Activated CD4-positive, alpha-beta T cell treated with anti-CD3 and anti-CD28 coated beads, Interleukin-2, amount 10 ng/mL, durations not matched to agents 7 days and 5 days (primary cell): ENCODE data around the gene YIPF1. TPM values are rescaled to one million over a fixed set of nuclear protein-coding genes. Genes with fewer than 3 reads are reported as not detected.

ENCODE experiments used
- CTCF ChIA-PET: fragments of 350-600 bp; sonication (Branson Sonifier 250); formaldehyde crosslinking; loops from one replicate; lab custom pipeline; 2021; ENCODE audit warnings: antibody characterized with exemption; lab: Charles Lee
- POLR2A ChIA-PET: fragments of 350-600 bp; sonication (Branson Sonifier 250); formaldehyde crosslinking; loops from one replicate; lab custom pipeline; 2021; ENCODE audit warnings: antibody characterized with exemption; lab: Charles Lee
- DNase-seq: peaks from one replicate; pipeline ENCODE4 v3.0.0-alpha.2; 2020
- H3K27ac Mint-ChIP-seq: one replicate; pipeline ENCODE4 v1.8.0; 2021; ENCODE audit warnings: mild to moderate bottlenecking, moderate library complexity, mixed read lengths
- H3K27me3 Mint-ChIP-seq: one replicate; pipeline ENCODE4 v1.8.0; 2021; ENCODE audit warnings: mixed read lengths
- H3K36me3 Mint-ChIP-seq: one replicate; pipeline ENCODE4 v1.8.0; 2021; ENCODE audit warnings: low read depth, mixed read lengths
- H3K4me1 Mint-ChIP-seq: one replicate; pipeline ENCODE4 v1.8.0; 2021; ENCODE audit warnings: mixed read lengths
- H3K4me3 Mint-ChIP-seq: one replicate; pipeline ENCODE4 v1.8.0; 2021; ENCODE audit warnings: mild to moderate bottlenecking, moderate library complexity, mixed read lengths
- H3K9me3 Mint-ChIP-seq: one replicate; pipeline ENCODE4 v1.8.0; 2021; ENCODE audit warnings: mixed read lengths
- total RNA-seq, 2 experiments: library from RNA; stranded (reverse); gene quantifications; one replicate each; pipeline ENCODE4 v1.2.3, GENCODE V29; 2021

The YIPF1 gene
- total RNA-seq, 2 experiments from 2014 or later: 16.3 to 20.6 TPM

- Mint-ChIP-seq H3K4me3 (no peak overlapping the region), H3K36me3 (peaks cover 16% of the 10 kb centered on the region), H3K27ac (no peak overlapping the region), H3K9me3 (no peaks in the 10 kb centered on the region), H3K27me3 (no peaks in the 10 kb centered on the region), H3K4me1 (peaks cover 9% of the 10 kb centered on the region)
- no peak for DNase-seq
- ChIA-PET POLR2A (no interaction called here), CTCF (interaction anchor here (0.6 to 0.8 kb wide), 2 partner anchors 32 to 51 kb away, joined by 3 to 5 read pairs; no protein-coding TSS in a partner anchor)
These were observed 21.8 kb upstream of the YIPF1 start for GRCh38 chr1:53911442-53911841.

GRCh38 chr1:53909946-53910345, 20.3 kb upstream of the YIPF1 start:
- Mint-ChIP-seq H3K4me3 (no peak overlapping the region), H3K36me3 (peaks cover 11% of the 10 kb centered on the region)
- CTCF ChIA-PET: interaction anchor here (1.7 kb wide), 1 partner anchor 12 kb away, joined by 5 read pairs; no protein-coding TSS in a partner anchor

GRCh38 chr1:53906121-53906520, 16.5 kb upstream of the YIPF1 start:
- H3K36me3 Mint-ChIP-seq: peaks cover 5% of the 10 kb centered on the region
- POLR2A ChIA-PET: no interaction called here
- H3K27ac Mint-ChIP-seq: no peak overlapping the region
- H3K9me3 Mint-ChIP-seq: no peaks in the 10 kb centered on the region
- DNase-seq: no peak
- CTCF ChIA-PET: no interaction called here
- H3K4me3 Mint-ChIP-seq: no peak overlapping the region
- no peaks in the 10 kb centered on the region for H3K27me3 Mint-ChIP-seq
- peaks cover 4% of the 10 kb centered on the region for H3K4me1 Mint-ChIP-seq

More at GRCh38 chr1:53909946-53910345, 20.3 kb upstream of the YIPF1 start:
- H3K4me1 Mint-ChIP-seq: no peaks in the 10 kb centered on the region
- no peaks in the 10 kb centered on the region for H3K27me3 Mint-ChIP-seq
- POLR2A ChIA-PET: no interaction called here
- no peak for DNase-seq
- H3K27ac Mint-ChIP-seq: no peak overlapping the region
- no peaks in the 10 kb centered on the region for H3K9me3 Mint-ChIP-seq

- no peak for DNase-seq
- ChIA-PET POLR2A (no interaction called here), CTCF (no interaction called here)
- Mint-ChIP-seq H3K4me1 (peaks cover 9% of the 10 kb centered on the region), H3K27me3 (no peaks in the 10 kb centered on the region), H3K36me3 (peaks cover 5% of the 10 kb centered on the region), H3K27ac (no peak overlapping the region), H3K4me3 (no peak overlapping the region), H3K9me3 (no peaks in the 10 kb centered on the region)
These were observed 15.9 kb upstream of the YIPF1 start for GRCh38 chr1:53905509-53905908.

- H3K4me3 Mint-ChIP-seq: no peak overlapping the region
- H3K27ac Mint-ChIP-seq: no peak overlapping the region
- peaks cover 10% of the 10 kb centered on the region for H3K4me1 Mint-ChIP-seq
- no peaks in the 10 kb centered on the region for H3K9me3 Mint-ChIP-seq
- no peak for DNase-seq
- ChIA-PET CTCF (no interaction called here), POLR2A (no interaction called here)
- H3K36me3 Mint-ChIP-seq: peaks cover 1% of the 10 kb centered on the region
- H3K27me3 Mint-ChIP-seq: no peaks in the 10 kb centered on the region
These were observed 12.9 kb upstream of the YIPF1 start for GRCh38 chr1:53902235-53903138.

GRCh38 chr1:53899708-53900107, 10.1 kb upstream of the YIPF1 start:
- H3K36me3 Mint-ChIP-seq: no peaks in the 10 kb centered on the region
- POLR2A ChIA-PET: interaction anchor here (1.3 kb wide), 1 partner anchor 9 kb away, joined by 5 read pairs; the partner anchor contains the start of gene YIPF1
- no peak overlapping the region for H3K4me3 Mint-ChIP-seq
- H3K9me3 Mint-ChIP-seq: no peaks in the 10 kb centered on the region
- no peak for DNase-seq
- H3K27ac Mint-ChIP-seq: no peak overlapping the region
- peaks cover 10% of the 10 kb centered on the region for H3K4me1 Mint-ChIP-seq
- CTCF ChIA-PET: interaction anchor here (0.6 to 1.8 kb wide), 7 partner anchors 13 to 58 kb away, joined by 3 to 6 read pairs (median 3); no protein-coding TSS in a partner anchor
- no peaks in the 10 kb centered on the region for H3K27me3 Mint-ChIP-seq

- H3K4me3 Mint-ChIP-seq: no peak overlapping the region
- H3K27me3 Mint-ChIP-seq: no peaks in the 10 kb centered on the region
- H3K4me1 Mint-ChIP-seq: peaks cover 10% of the 10 kb centered on the region
- H3K27ac Mint-ChIP-seq: no peak overlapping the region
- no peaks in the 10 kb centered on the region for H3K9me3 Mint-ChIP-seq
- POLR2A ChIA-PET: interaction anchor here (1.3 kb wide), 1 partner anchor 9 kb away, joined by 5 read pairs; the partner anchor contains the start of gene YIPF1
- no peak for DNase-seq
- no peaks in the 10 kb centered on the region for H3K36me3 Mint-ChIP-seq
- CTCF ChIA-PET: interaction anchor here (1.0 to 1.8 kb wide), 6 partner anchors 13 to 70 kb away, joined by 3 to 6 read pairs (median 4); no protein-coding TSS in a partner anchor
These were observed 9.6 kb upstream of the YIPF1 start for GRCh38 chr1:53899206-53899628.

GRCh38 chr1:53896635-53897229, 7.1 kb upstream of the YIPF1 start:
- no peak overlapping the region for H3K27ac Mint-ChIP-seq
- DNase-seq: no peak
- H3K36me3 Mint-ChIP-seq: no peaks in the 10 kb centered on the region
- CTCF ChIA-PET: no interaction called here
- no peaks in the 10 kb centered on the region for H3K27me3 Mint-ChIP-seq
- no peak overlapping the region for H3K4me3 Mint-ChIP-seq
- POLR2A ChIA-PET: no interaction called here
- no peaks in the 10 kb centered on the region for H3K9me3 Mint-ChIP-seq
- peaks cover 13% of the 10 kb centered on the region for H3K4me1 Mint-ChIP-seq

GRCh38 chr1:53895421-53895820, 5.8 kb upstream of the YIPF1 start:
- peaks cover 12% of the 10 kb centered on the region for H3K4me1 Mint-ChIP-seq
- no peak overlapping the region for H3K27ac Mint-ChIP-seq
- H3K4me3 Mint-ChIP-seq: no peak overlapping the region
- H3K27me3 Mint-ChIP-seq: no peaks in the 10 kb centered on the region
- H3K9me3 Mint-ChIP-seq: no peaks in the 10 kb centered on the region
- CTCF ChIA-PET: interaction anchor here (1.0 kb wide), 1 partner anchor 30 kb away, joined by 3 read pairs; no protein-coding TSS in a partner anchor
- DNase-seq: no peak
- H3K36me3 Mint-ChIP-seq: no peaks in the 10 kb centered on the region
- POLR2A ChIA-PET: no interaction called here

- DNase-seq: no peak
- no peaks in the 10 kb centered on the region for H3K9me3 Mint-ChIP-seq
- H3K36me3 Mint-ChIP-seq: no peaks in the 10 kb centered on the region
- POLR2A ChIA-PET: no interaction called here
- H3K27ac Mint-ChIP-seq: no peak overlapping the region
- peaks cover 19% of the 10 kb centered on the region for H3K4me1 Mint-ChIP-seq
- no peak overlapping the region for H3K4me3 Mint-ChIP-seq
- CTCF ChIA-PET: interaction anchor here (0.9 to 1.0 kb wide), 2 partner anchors 9 to 31 kb away, joined by 3 read pairs; no protein-coding TSS in a partner anchor
- H3K27me3 Mint-ChIP-seq: no peaks in the 10 kb centered on the region
These were observed 5.0 kb upstream of the YIPF1 start for GRCh38 chr1:53894644-53895043.

GRCh38 chr1:53893999-53894636, 4.5 kb upstream of the YIPF1 start, which contains the start of gene DIO1:
Gene DIO1 (plus strand): TSS chr1:53894187. CDS start chr1:53894211, 24 bp downstream.
- H3K4me1 Mint-ChIP-seq: peaks cover 22% of the 10 kb centered on the region
- H3K4me3 Mint-ChIP-seq: no peak within 1 kb of the TSS
- ChIA-PET POLR2A (interaction anchor here (1.0 kb wide), 1 partner anchor 106 kb away, joined by 3 read pairs; no protein-coding TSS in a partner anchor), CTCF (interaction anchor here (0.9 kb wide), 1 partner anchor 10 kb away, joined by 3 read pairs; no protein-coding TSS in a partner anchor)
- peaks cover 3% of the 10 kb centered on the region for H3K36me3 Mint-ChIP-seq
- H3K9me3 Mint-ChIP-seq: no peaks in the 10 kb centered on the region
- DNase-seq: no peak
- no peak within 1 kb of the TSS for H3K27ac Mint-ChIP-seq
- H3K27me3 Mint-ChIP-seq: no peaks in the 10 kb centered on the region

GRCh38 chr1:53892911-53893310, 3.3 kb upstream of the YIPF1 start:
- peaks cover 3% of the 10 kb centered on the region for H3K36me3 Mint-ChIP-seq
- no peak for DNase-seq
- ChIA-PET CTCF (interaction anchor here (0.7 kb wide), 1 partner anchor 10 kb away, joined by 3 read pairs; no protein-coding TSS in a partner anchor), POLR2A (no interaction called here)
- no peaks in the 10 kb centered on the region for H3K27me3 Mint-ChIP-seq
- no peak overlapping the region for H3K27ac Mint-ChIP-seq
- H3K9me3 Mint-ChIP-seq: no peaks in the 10 kb centered on the region
- no peak overlapping the region for H3K4me3 Mint-ChIP-seq
- H3K4me1 Mint-ChIP-seq: peaks cover 31% of the 10 kb centered on the region
